ENCODE results near the gene CAMTA1.

The CAMTA1 gene

DNA sequence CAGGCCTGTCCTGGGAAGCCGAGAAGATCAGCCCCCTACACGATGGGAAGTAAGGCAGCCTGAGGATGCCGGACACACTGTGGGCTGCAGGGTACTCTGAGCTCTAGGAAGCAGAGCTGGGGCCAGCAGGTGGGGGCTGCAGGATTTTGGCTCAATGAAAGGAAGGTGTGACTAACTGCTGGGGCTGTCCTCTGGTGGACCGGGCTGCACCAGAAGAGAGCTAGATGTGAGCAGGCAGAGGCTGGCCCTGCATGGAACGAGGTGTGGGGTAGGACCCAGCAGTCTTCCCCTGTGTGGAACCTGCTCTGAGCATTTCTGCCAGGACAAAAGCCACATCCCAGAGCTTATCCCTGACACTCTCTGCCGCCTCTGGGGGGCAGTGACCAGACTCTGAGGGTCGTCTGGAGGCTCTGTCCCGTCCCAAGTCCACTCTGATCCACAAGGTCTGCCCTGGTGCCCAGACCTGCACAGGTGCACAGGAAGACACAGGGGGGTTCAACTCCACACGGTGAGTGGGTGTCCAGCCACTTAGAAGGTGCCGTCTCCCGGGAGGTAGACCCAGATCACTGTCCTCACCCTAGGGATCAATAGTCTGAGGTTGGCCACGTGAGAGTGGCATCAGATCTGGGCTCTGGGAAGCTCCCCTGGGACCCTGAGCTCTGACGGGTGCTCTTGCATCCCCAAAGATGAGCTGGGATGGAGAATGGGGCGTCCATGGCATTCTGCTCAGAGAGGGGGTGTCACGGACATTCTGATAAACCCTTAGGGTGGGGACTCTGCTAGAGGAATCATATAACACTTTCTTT, 798.2 kb downstream of the CAMTA1 start:
- TF ChIP-seq CTCF (conservative IDR thresholded peaks at IDR 0.05; ENCODE audit: low read depth): no peak
- no peak for DNase-seq (ENCODE audit: low spot score)
- CTCF ChIA-PET: no interaction called here
- no peak overlapping the region for H3K27ac ChIP-seq
- POLR2A ChIA-PET (ENCODE audit: low non-redundant PET): no interaction called here

GRCh38 chr1:7584157-7584556, 798.9 kb downstream of the CAMTA1 start:
- H3K27ac ChIP-seq: no peak overlapping the region
- ChIA-PET POLR2A (ENCODE audit: low non-redundant PET) (no interaction called here), CTCF (no interaction called here)
- DNase-seq (ENCODE audit: low spot score): no peak
- TF ChIP-seq CTCF (conservative IDR thresholded peaks at IDR 0.05; ENCODE audit: low read depth): no peak

DNA sequence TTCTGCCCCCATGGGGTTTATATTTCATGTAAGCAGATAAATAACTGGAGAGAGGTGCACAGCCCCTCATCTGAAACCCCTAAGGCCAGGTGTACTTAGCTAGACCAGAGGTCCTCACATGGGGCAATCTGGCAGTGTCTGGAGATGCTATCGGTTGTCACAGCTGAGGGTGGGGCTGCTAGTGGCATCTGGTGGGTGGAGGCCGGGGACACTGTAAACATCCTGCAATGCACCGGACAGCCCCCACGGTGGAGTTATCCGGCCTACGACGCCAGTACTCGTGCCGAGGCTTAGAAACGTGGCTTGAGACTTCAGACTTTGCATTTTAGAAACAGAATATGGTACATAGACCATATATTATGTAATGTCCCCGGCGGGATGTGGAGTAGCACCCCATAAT, 799.4 kb downstream of the CAMTA1 start:
- POLR2A ChIA-PET (ENCODE audit: low non-redundant PET): no interaction called here
- no peak for DNase-seq (ENCODE audit: low spot score)
- no peak for TF ChIP-seq CTCF (conservative IDR thresholded peaks at IDR 0.05; ENCODE audit: low read depth)
- CTCF ChIA-PET: no interaction called here
- no peak overlapping the region for H3K27ac ChIP-seq

GRCh38 chr1:7585216-7585907, 800.1 kb downstream of the CAMTA1 start:
- H3K27ac ChIP-seq: no peak overlapping the region
- ChIA-PET CTCF (no interaction called here), POLR2A (ENCODE audit: low non-redundant PET) (no interaction called here)
- no peak for TF ChIP-seq CTCF (conservative IDR thresholded peaks at IDR 0.05; ENCODE audit: low read depth)
- no peak for DNase-seq (ENCODE audit: low spot score)

GRCh38 chr1:7586031-7586941, 801.0 kb downstream of the CAMTA1 start:
- CTCF ChIA-PET: no interaction called here

More at GRCh38 chr1:7586031-7586941, 801.0 kb downstream of the CAMTA1 start:
- no peak for TF ChIP-seq CTCF (conservative IDR thresholded peaks at IDR 0.05; ENCODE audit: low read depth)
- POLR2A ChIA-PET (ENCODE audit: low non-redundant PET): no interaction called here
- H3K27ac ChIP-seq: no peak overlapping the region
- DNase-seq (ENCODE audit: low spot score): no peak
